Liver (tissue), 3 donors: ENCODE data around the gene NEB.

ENCODE experiments used
- EGR1 ChIP-seq, 2 donors: IDR thresholded peaks; 2 replicates each; pipeline ENCODE4 v1.6.1; 2016 to 2018; ENCODE audit warnings: antibody characterized with exemption in 2 of 2, low read depth in 2 of 2
- FOXA1 ChIP-seq: IDR thresholded peaks from 2 replicates; pipeline ENCODE4 v1.6.1; 2016; ENCODE audit warnings: antibody characterized with exemption
- GABPA ChIP-seq, 2 donors: IDR thresholded peaks in 1 of 2; conservative IDR thresholded peaks in 1 of 2; 2 replicates each; pipeline ENCODE4 v1.6.1; 2016; ENCODE audit warnings: antibody characterized with exemption in 2 of 2, mild to moderate bottlenecking in 1 of 2, moderate library complexity in 1 of 2
- HNF4G ChIP-seq: IDR thresholded peaks from 2 replicates; pipeline ENCODE4 v1.6.1; 2016; ENCODE audit warnings: antibody characterized with exemption
- RAD21 ChIP-seq, 2 donors: IDR thresholded peaks; 2 replicates each; pipeline ENCODE4 v1.6.1; 2016; ENCODE audit warnings: antibody characterized with exemption in 2 of 2, mild to moderate bottlenecking in 2 of 2
- TAF1 ChIP-seq: conservative IDR thresholded peaks from 2 replicates; pipeline ENCODE4 v1.6.1; 2016; ENCODE audit warnings: antibody characterized with exemption, mild to moderate bottlenecking
- TF ChIP-seq, protein P1 (sequence below): fragments of 150-350 bp; IDR thresholded peaks from 2 replicates; pipeline ENCODE4 v1.5.1; 2017; ENCODE audit warnings: improper control_type of control experiment, low read depth, low read length; ENCODE audit not compliant: missing input control
- TF ChIP-seq, protein P2 (sequence below): IDR thresholded peaks from 2 replicates; pipeline ENCODE4 v1.6.1; 2016; ENCODE audit warnings: antibody characterized with exemption, mild to moderate bottlenecking
- TF ChIP-seq, protein P3 (sequence below): IDR thresholded peaks from 2 replicates; pipeline ENCODE4 v1.6.1; 2016; ENCODE audit warnings: antibody characterized with exemption
- TF ChIP-seq, protein P4 (sequence below): IDR thresholded peaks from 2 replicates; pipeline ENCODE4 v1.6.1; 2016; ENCODE audit warnings: antibody characterized with exemption
- donor health status: healthy.
- donor health status: healthy.

DNA sequence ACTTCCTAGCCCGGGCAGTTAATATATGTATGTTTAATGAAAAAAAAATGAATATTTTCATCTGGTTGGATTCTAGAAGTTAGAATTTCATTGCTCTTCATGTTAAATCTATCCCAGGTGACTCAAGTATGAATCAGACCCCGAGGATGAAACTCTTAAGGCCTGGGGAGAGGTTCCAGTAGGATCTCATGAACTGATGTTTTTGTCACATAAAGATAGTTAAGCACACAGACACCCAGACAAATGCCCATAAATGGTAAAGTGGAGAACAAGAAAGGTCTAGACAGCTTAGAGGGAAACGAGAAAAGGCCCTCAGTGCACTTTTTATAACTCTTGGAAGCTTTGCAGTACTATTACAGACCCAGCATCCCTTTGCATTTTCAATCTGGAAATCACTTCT is 210.4 kb downstream of the NEB start:
- TF ChIP-seq, protein P1, sequence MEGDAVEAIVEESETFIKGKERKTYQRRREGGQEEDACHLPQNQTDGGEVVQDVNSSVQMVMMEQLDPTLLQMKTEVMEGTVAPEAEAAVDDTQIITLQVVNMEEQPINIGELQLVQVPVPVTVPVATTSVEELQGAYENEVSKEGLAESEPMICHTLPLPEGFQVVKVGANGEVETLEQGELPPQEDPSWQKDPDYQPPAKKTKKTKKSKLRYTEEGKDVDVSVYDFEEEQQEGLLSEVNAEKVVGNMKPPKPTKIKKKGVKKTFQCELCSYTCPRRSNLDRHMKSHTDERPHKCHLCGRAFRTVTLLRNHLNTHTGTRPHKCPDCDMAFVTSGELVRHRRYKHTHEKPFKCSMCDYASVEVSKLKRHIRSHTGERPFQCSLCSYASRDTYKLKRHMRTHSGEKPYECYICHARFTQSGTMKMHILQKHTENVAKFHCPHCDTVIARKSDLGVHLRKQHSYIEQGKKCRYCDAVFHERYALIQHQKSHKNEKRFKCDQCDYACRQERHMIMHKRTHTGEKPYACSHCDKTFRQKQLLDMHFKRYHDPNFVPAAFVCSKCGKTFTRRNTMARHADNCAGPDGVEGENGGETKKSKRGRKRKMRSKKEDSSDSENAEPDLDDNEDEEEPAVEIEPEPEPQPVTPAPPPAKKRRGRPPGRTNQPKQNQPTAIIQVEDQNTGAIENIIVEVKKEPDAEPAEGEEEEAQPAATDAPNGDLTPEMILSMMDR, result no peak
- TF ChIP-seq, protein P2, sequence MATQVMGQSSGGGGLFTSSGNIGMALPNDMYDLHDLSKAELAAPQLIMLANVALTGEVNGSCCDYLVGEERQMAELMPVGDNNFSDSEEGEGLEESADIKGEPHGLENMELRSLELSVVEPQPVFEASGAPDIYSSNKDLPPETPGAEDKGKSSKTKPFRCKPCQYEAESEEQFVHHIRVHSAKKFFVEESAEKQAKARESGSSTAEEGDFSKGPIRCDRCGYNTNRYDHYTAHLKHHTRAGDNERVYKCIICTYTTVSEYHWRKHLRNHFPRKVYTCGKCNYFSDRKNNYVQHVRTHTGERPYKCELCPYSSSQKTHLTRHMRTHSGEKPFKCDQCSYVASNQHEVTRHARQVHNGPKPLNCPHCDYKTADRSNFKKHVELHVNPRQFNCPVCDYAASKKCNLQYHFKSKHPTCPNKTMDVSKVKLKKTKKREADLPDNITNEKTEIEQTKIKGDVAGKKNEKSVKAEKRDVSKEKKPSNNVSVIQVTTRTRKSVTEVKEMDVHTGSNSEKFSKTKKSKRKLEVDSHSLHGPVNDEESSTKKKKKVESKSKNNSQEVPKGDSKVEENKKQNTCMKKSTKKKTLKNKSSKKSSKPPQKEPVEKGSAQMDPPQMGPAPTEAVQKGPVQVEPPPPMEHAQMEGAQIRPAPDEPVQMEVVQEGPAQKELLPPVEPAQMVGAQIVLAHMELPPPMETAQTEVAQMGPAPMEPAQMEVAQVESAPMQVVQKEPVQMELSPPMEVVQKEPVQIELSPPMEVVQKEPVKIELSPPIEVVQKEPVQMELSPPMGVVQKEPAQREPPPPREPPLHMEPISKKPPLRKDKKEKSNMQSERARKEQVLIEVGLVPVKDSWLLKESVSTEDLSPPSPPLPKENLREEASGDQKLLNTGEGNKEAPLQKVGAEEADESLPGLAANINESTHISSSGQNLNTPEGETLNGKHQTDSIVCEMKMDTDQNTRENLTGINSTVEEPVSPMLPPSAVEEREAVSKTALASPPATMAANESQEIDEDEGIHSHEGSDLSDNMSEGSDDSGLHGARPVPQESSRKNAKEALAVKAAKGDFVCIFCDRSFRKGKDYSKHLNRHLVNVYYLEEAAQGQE, result no peak
- TF ChIP-seq, protein P3, sequence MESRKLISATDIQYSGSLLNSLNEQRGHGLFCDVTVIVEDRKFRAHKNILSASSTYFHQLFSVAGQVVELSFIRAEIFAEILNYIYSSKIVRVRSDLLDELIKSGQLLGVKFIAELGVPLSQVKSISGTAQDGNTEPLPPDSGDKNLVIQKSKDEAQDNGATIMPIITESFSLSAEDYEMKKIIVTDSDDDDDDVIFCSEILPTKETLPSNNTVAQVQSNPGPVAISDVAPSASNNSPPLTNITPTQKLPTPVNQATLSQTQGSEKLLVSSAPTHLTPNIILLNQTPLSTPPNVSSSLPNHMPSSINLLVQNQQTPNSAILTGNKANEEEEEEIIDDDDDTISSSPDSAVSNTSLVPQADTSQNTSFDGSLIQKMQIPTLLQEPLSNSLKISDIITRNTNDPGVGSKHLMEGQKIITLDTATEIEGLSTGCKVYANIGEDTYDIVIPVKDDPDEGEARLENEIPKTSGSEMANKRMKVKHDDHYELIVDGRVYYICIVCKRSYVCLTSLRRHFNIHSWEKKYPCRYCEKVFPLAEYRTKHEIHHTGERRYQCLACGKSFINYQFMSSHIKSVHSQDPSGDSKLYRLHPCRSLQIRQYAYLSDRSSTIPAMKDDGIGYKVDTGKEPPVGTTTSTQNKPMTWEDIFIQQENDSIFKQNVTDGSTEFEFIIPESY, result no peak
- TF ChIP-seq HNF4G, result no peak
- TF ChIP-seq EGR1 (IDR thresholded peaks at IDR 0.05; ENCODE audit: low read depth in 2 of 2), result no peak
- no peak for TF ChIP-seq RAD21 (IDR thresholded peaks at IDR 0.05)
- TF ChIP-seq GABPA (IDR thresholded peaks at IDR 0.05 in 1 of 2, conservative IDR thresholded peaks at IDR 0.05 in 1 of 2), result no peak
- TF ChIP-seq TAF1, result no peak
- TF ChIP-seq, protein P4, sequence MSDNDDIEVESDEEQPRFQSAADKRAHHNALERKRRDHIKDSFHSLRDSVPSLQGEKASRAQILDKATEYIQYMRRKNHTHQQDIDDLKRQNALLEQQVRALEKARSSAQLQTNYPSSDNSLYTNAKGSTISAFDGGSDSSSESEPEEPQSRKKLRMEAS, result no peak
- no peak for TF ChIP-seq FOXA1
